Left lung (tissue), 10 donors: ENCODE measurements around the gene HEPN1. TPM values are rescaled to one million over a fixed set of nuclear protein-coding genes. Genes with fewer than 3 reads are reported as not detected.

Source experiments
- ATAC-seq: fragments of 200-7000 bp; cut with Tn5 transposase; one replicate; pipeline ENCODE4 v1.9.1; 2020; ENCODE audit warnings: moderate library complexity
- DNase-seq, 4 donors: peaks; one replicate each; pipeline ENCODE4 v3.0.0-alpha.2; 2013 to 2020
- H3K27ac ChIP-seq, 2 donors: fragments of 200-600 bp; sonication (generic) in 1 of 2; one replicate each; pipeline versions ENCODE4 v1.5.0 to v1.8.0; 2020 to 2021
- H3K27me3 ChIP-seq, 2 donors: fragments of 200-600 bp; sonication (generic) in 1 of 2; one replicate each; pipeline versions ENCODE4 v1.5.0 to v1.8.0; 2020 to 2021
- H3K36me3 ChIP-seq, 2 donors: fragments of 200-600 bp; sonication (generic) in 1 of 2; one replicate each; pipeline versions ENCODE4 v1.5.0 to v1.8.0; 2020 to 2021
- H3K4me1 ChIP-seq, 2 donors: fragments of 200-600 bp; one replicate each; pipeline ENCODE4 v1.8.0; 2021
- H3K4me3 ChIP-seq, 2 donors: fragments of 200-600 bp; sonication (generic) in 1 of 2; one replicate each; pipeline versions ENCODE4 v1.5.0 to v1.8.0; 2020 to 2021; ENCODE audit warnings: mild to moderate bottlenecking in 1 of 2
- H3K9me3 ChIP-seq, 2 donors: fragments of 200-600 bp; sonication (generic) in 1 of 2; one replicate each; pipeline versions ENCODE4 v1.5.0 to v1.8.0; 2020 to 2021
- intact Hi-C, 2 donors: fragments of 100-400 bp; cut with DNase I; formaldehyde crosslinking; loops; one replicate each; pipeline versions ENCODE4 v1.11.2 to v1.14.2; 2022
- polyA plus RNA-seq, 6 donors: library from polyadenylated mRNA; unstranded; fragments of 120-200 nt; gene quantifications; one replicate each; pipeline ENCODE4 v1.2.1, GENCODE V29; 2013; ENCODE audit not compliant: insufficient read length in 6 of 6
- total RNA-seq, 2 donors: library from RNA; stranded (reverse); fragmentation: NEBNext Ultra II Directional; extraction: Animal tissue kit (Norgen Biotek cat#: 25700); gene quantifications; one replicate each; pipeline ENCODE4 v1.2.1, GENCODE V29; 2021
- TF ChIP-seq, protein P1 (sequence below), 2 donors: fragments of 200-600 bp; sonication (generic) in 1 of 2; IDR thresholded peaks; one replicate each; pipeline versions ENCODE4 v1.5.0 to v1.8.0; 2021; ENCODE audit warnings: antibody characterized with exemption in 2 of 2
- donor health status: DM: no; HTN: yes; CAD: no.
- donor health status: DM: no; HTN: no; CAD: no.

HEPN1 gene
- total and polyA plus RNA-seq, 8 donors, result 0.15 TPM; not detected in 7

DNA sequence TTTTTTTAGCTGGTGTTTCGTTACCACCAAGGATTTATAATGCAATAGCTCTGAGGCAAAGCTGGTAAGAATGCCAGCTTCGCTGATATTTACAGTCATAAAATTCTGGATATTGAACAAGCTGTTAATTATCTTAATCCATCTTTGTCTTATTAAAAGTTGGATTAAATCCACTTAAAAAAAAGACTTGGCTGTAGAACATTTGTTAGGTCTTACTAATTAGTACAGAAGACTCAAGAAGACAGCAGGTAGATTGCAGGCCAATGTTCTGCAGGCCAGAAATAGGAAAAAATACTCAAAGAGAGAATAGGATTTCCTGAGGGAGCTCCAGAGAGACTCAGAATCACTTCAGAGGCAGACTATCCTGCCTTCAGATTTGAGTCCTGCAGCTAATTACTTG, 28.9 kb upstream of the HEPN1 start:
- no peak for ATAC-seq
- no peak overlapping the region for H3K27ac ChIP-seq
- H3K4me1 ChIP-seq, result peaks cover 0 to 14% of the 10 kb centered on the region in 2 donors
- TF ChIP-seq, protein P1, sequence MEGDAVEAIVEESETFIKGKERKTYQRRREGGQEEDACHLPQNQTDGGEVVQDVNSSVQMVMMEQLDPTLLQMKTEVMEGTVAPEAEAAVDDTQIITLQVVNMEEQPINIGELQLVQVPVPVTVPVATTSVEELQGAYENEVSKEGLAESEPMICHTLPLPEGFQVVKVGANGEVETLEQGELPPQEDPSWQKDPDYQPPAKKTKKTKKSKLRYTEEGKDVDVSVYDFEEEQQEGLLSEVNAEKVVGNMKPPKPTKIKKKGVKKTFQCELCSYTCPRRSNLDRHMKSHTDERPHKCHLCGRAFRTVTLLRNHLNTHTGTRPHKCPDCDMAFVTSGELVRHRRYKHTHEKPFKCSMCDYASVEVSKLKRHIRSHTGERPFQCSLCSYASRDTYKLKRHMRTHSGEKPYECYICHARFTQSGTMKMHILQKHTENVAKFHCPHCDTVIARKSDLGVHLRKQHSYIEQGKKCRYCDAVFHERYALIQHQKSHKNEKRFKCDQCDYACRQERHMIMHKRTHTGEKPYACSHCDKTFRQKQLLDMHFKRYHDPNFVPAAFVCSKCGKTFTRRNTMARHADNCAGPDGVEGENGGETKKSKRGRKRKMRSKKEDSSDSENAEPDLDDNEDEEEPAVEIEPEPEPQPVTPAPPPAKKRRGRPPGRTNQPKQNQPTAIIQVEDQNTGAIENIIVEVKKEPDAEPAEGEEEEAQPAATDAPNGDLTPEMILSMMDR (IDR thresholded peaks at IDR 0.05), result no peak
- no peaks in the 10 kb centered on the region for H3K27me3 ChIP-seq
- intact Hi-C loops, result no loop called here
- no peaks in the 10 kb centered on the region for H3K36me3 ChIP-seq
- no peak for DNase-seq
- no peak overlapping the region for H3K4me3 ChIP-seq
- no peaks in the 10 kb centered on the region for H3K9me3 ChIP-seq

DNA sequence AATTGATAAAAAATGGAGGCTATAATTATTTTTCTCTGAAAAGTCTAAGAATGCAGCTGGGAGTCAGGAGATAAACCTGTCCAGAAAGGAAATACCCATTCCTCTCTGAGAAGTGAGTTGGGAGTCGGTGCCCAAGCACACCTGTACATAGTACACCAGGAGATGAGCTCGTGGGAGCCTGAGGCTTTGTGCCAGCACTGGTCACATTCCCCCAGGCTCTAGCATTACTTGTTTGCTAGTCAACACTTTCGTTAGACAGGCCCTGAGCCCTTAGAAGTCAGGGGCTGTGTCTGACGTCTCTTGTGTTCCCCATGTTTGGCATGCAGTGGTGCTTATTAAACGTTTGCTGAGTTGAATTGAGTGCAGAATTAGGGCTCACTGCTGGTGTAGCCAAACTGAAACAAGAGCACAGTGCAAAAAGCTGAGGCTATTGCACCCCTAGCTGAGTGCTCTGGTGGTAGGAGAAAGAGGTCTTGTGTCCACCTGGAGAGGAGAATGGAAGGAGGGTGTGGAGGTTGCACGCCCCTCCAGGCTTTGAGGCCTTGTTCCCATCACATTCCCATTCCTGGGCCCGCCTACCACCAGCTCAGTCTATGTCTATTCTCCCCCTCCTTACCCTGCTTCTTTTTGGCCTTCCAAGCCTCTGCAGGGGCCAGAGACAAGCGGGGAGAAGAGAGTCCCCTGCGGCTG, 28.2 kb upstream of the HEPN1 start:
- ATAC-seq (no peak), DNase-seq (no peak)
- Histone ChIP-seq H3K27me3 (no peaks in the 10 kb centered on the region), H3K4me3 (no peak overlapping the region), H3K36me3 (no peaks in the 10 kb centered on the region), H3K4me1 (peaks cover 0 to 14% of the 10 kb centered on the region in 2 donors), H3K9me3 (no peaks in the 10 kb centered on the region), H3K27ac (no peak overlapping the region)
- intact Hi-C loops, result no loop called here
- TF ChIP-seq, protein P1 (IDR thresholded peaks at IDR 0.05), result no peak

DNA sequence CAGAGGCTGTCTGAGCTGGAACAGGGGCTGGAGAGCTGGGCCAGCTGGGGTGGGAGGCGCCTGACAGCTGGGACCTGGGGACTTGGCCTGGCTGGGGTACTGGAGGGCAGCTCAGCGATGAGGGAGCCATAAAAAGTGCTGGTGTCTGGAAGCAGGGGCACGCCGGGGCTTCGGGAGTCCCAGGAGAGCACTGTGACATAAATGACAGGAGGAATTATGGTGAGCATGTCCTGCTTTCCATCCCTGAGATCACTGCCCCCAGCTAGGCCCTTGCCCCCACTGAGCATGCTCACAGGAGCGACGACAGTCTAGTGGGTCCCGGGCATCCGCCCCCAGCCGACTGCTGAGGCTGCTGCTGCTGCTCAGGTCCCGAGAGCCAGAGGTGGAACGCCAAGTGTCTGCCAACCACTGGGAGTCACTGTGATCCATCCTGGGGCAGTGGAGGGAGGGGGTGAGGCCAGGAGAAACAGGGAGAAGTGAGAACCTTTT, 27.6 kb upstream of the HEPN1 start:
- no peaks in the 10 kb centered on the region for H3K36me3 ChIP-seq
- no peak for ATAC-seq
- peak in 1 of 4 donors; percentile 71 for DNase-seq
- no peak overlapping the region for H3K4me3 ChIP-seq
- H3K27ac ChIP-seq, result no peak overlapping the region
- no peaks in the 10 kb centered on the region for H3K9me3 ChIP-seq
- peaks cover 0 to 14% of the 10 kb centered on the region in 2 donors for H3K4me1 ChIP-seq
- intact Hi-C loops, result no loop called here
- TF ChIP-seq, protein P1 (IDR thresholded peaks at IDR 0.05), result no peak
- H3K27me3 ChIP-seq, result no peaks in the 10 kb centered on the region

DNA sequence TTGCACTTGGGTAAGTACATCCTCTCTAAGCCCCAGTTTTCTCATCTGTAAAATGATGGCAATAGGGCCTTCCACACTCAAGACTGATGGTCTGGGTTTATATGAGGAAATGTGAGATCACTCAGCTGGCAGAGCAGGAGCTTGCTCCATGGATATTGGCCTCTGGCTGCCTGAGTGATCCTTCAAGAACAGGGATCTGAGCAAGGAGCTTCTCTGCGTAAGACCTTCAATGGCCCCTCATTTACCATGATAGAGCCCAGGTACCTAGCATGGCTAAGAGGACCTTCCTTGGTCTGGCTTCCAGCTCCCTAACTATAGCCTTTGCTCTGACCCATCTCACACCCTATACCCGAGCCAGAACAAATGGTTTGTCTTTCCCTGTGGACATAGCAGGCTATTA, 26.9 kb upstream of the HEPN1 start:
- no peaks in the 10 kb centered on the region for H3K36me3 ChIP-seq
- H3K4me1 ChIP-seq, result peaks cover 0 to 14% of the 10 kb centered on the region in 2 donors
- intact Hi-C loops, result no loop called here
- no peaks in the 10 kb centered on the region for H3K27me3 ChIP-seq
- H3K27ac ChIP-seq, result peak overlapping the region; percentile 0 to 19
- TF ChIP-seq, protein P1 (IDR thresholded peaks at IDR 0.05), result no peak
- H3K4me3 ChIP-seq, result no peak overlapping the region
- no peak for DNase-seq
- no peak for ATAC-seq
- no peaks in the 10 kb centered on the region for H3K9me3 ChIP-seq

DNA sequence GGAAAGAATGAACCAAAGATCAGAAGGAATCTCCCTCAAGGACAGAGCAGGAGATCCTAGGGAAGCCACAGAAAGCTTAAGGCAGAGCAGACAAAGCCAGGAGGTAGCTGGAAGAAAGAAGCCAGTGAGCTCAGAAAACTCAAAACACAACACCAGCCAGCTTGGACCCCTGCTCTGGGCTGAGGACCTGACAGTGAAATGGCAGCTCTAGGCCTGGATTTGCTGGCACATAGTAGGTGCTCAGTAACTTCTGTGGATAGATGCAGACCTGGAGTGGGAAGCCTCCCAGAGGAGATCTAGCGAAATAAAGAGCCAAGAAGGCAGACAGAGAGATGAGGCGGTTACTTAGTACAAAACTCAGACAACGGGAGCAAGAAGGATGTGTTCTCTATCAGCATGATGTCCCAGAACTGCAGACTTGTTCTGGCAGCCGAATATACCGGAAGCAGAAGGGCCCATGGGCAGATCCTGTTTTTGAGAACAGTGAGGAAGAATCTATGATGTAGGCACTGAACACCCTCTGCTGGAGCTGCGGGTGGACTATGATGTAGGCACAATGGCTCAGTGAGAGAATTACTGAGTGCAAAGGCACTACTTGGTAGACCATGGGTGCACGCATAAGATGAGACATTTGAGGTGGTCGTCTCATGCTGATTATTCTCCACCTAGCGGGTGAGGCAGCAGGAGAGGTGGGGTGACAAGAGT, 26.1 kb upstream of the HEPN1 start:
- ATAC-seq, result no peak
- no peak for DNase-seq
- intact Hi-C loops, result no loop called here
- Histone ChIP-seq H3K9me3 (no peaks in the 10 kb centered on the region), H3K27ac (peak overlapping the region in 1 of 2 donors; percentile 0), H3K36me3 (no peaks in the 10 kb centered on the region), H3K4me3 (no peak overlapping the region), H3K4me1 (peaks cover 0 to 14% of the 10 kb centered on the region in 2 donors), H3K27me3 (no peaks in the 10 kb centered on the region)
- TF ChIP-seq, protein P1 (IDR thresholded peaks at IDR 0.05), result no peak
